ENCODE measurements around the gene TOR1A.
A peak's percentile ranks its signal among the peaks of the same experiment; 100 is the strongest.
"Not testable (repeated sequence)": the region's sequence is repeated elsewhere in the genome, so short reads cannot be mapped to it uniquely, and the experiment has no call there.

Gene TOR1A

GRCh38 chr9:129779560-129780190 lies 44.3 kb downstream of the TOR1A start:
- no peak for DNase-seq

- DNase-seq = no peak
Observed at GRCh38 chr9:129778469-129778868, 45.5 kb downstream of the TOR1A start.

GRCh38 chr9:129777769-129778130 lies 46.2 kb downstream of the TOR1A start:
- no peak for DNase-seq

GRCh38 chr9:129776938-129777768 lies 46.8 kb downstream of the TOR1A start:
- peak; percentile 41 to 73 for DNase-seq

- DNase-seq = no peak
Observed at GRCh38 chr9:129776566-129776937, 47.4 kb downstream of the TOR1A start.

GRCh38 chr9:129776096-129776495 lies 47.8 kb downstream of the TOR1A start:
- DNase-seq = not testable (repeated sequence)

GRCh38 chr9:129775448-129775798 lies 48.5 kb downstream of the TOR1A start:
- no peak for DNase-seq

- DNase-seq = no peak
Observed at GRCh38 chr9:129774791-129775447, 49.0 kb downstream of the TOR1A start.

GRCh38 chr9:129773262-129774048 lies 50.5 kb downstream of the TOR1A start:
- no peak for DNase-seq

- DNase-seq = no peak
Observed at GRCh38 chr9:129770741-129771140, 53.2 kb downstream of the TOR1A start.

GRCh38 chr9:129769669-129770068 lies 54.3 kb downstream of the TOR1A start:
- DNase-seq = no peak

GRCh38 chr9:129768486-129768885 lies 55.5 kb downstream of the TOR1A start:
- DNase-seq = no peak

- DNase-seq = no peak
Observed at GRCh38 chr9:129765764-129766317, 58.1 kb downstream of the TOR1A start.

- no peak for DNase-seq
Observed at GRCh38 chr9:129762985-129763926, 60.7 kb downstream of the TOR1A start.

All from stimulated activated CD4-positive, alpha-beta T cell treated with anti-CD3 and anti-CD28 coated beads, Interleukin-2, amount 100 ng/mL, for 24 hours (primary cell).